Tibial nerve (tissue), 4 donors: Measurements from ENCODE around the gene C13orf46. TPM values are rescaled to one million over a fixed set of nuclear protein-coding genes. Genes with fewer than 3 reads are reported as not detected.
A peak's percentile ranks its signal among the peaks of the same experiment; 100 is the strongest.

Experiments used
- DNase-seq, 2 donors: peaks; one replicate each; pipeline ENCODE4 v3.0.0-alpha.2; 2019; ENCODE audit warnings: low spot score in 2 of 2
- H3K27ac ChIP-seq, 4 donors: fragments of 200-600 bp; sonication (generic) in 3 of 4; one replicate each; pipeline ENCODE4 v1.5.1; 2017 to 2019; ENCODE audit warnings: mild to moderate bottlenecking in 1 of 4
- H3K27me3 ChIP-seq, 2 donors: fragments of 200-600 bp; sonication (generic) in 1 of 2; one replicate each; pipeline versions ENCODE4 v1.5.1 to v1.6.0; 2017 to 2019
- H3K36me3 ChIP-seq, 3 donors: fragments of 200-600 bp; sonication (generic); one replicate each; pipeline ENCODE4 v1.5.1; 2018 to 2019
- H3K4me1 ChIP-seq, 4 donors: fragments of 200-600 bp; sonication (generic) in 3 of 4; one replicate each; pipeline ENCODE4 v1.5.1; 2017 to 2019
- H3K4me3 ChIP-seq, 4 donors: fragments of 200-600 bp; sonication (generic) in 3 of 4; one replicate each; pipeline ENCODE4 v1.5.1; 2017 to 2019; ENCODE audit warnings: mild to moderate bottlenecking in 1 of 4, moderate library complexity in 1 of 4
- H3K9me3 ChIP-seq, 4 donors: fragments of 200-600 bp; sonication (generic) in 3 of 4; one replicate each; pipeline ENCODE4 v1.5.1; 2017 to 2019
- CTCF ChIP-seq, 5 experiments: fragments of 200-600 bp in 3 of 5; fragments of 450-650 bp in 2 of 5; sonication (generic) in 3 of 5; IDR thresholded peaks; one replicate each; pipeline ENCODE4 v1.5.1; 2016 to 2019; ENCODE audit warnings: antibody characterized with exemption in 5 of 5, mild to moderate bottlenecking in 3 of 5, moderate library complexity in 2 of 5
- EP300 ChIP-seq, 2 donors: sonication (generic); formaldehyde crosslinking; IDR thresholded peaks; one replicate each; pipeline ENCODE4 v1.6.1; 2017; ENCODE audit warnings: antibody characterized with exemption in 2 of 2, mild to moderate bottlenecking in 1 of 2
- POLR2A ChIP-seq, 2 donors: fragments of 450-650 bp; IDR thresholded peaks; one replicate each; pipeline ENCODE4 v1.6.1; 2017; ENCODE audit warnings: antibody characterized with exemption in 2 of 2, mild to moderate bottlenecking in 2 of 2, moderate library complexity in 2 of 2
- WGBS, 2 donors: methylation state at CpG; one replicate each; pipeline ENCODE4 v1.1.5; 2018; 5-methylcytosine and 5-hydroxymethylcytosine counted together
- total RNA-seq, 4 donors: library from RNA; depleted of rRNA; stranded (reverse); fragments of >200 nt; gene quantifications; one replicate each; pipeline ENCODE4 v1.1.0, GENCODE V29; 2016

C13orf46 gene
- total RNA-seq, 4 donors from 2014 or later: 3.3 to 17.7 (median 4.1) TPM

- TF ChIP-seq CTCF (IDR thresholded peaks at IDR 0.05) (no peak), POLR2A (IDR thresholded peaks at IDR 0.05) (no peak), EP300 (IDR thresholded peaks at IDR 0.05) (no peak)
- H3K27me3 ChIP-seq: peaks cover 0 to 22% of the 10 kb centered on the region in 2 donors
- peaks cover 0 to 20% (median 4%) of the 10 kb centered on the region in 4 donors for H3K9me3 ChIP-seq
- no peak overlapping the region for H3K27ac ChIP-seq
- 91% methylated on average over 22 to 27 of the region's 29 CpGs for WGBS, 2 donors
- DNase-seq: no peak
- no peaks in the 10 kb centered on the region for H3K4me1 ChIP-seq
- H3K36me3 ChIP-seq: no peaks in the 10 kb centered on the region
- H3K4me3 ChIP-seq: no peak overlapping the region
These were observed 56.1 kb downstream of the C13orf46 start for GRCh38 chr13:113917594-113918371.

GRCh38 chr13:113917096-113917495 is 56.8 kb downstream of the C13orf46 start:
- TF ChIP-seq POLR2A (IDR thresholded peaks at IDR 0.05) (no peak), CTCF (IDR thresholded peaks at IDR 0.05) (no peak), EP300 (IDR thresholded peaks at IDR 0.05) (no peak)
- WGBS, 2 donors: 64 to 74% methylated on average over 14 of the region's 14 CpGs

GRCh38 chr13:113916330-113916815 is 57.5 kb downstream of the C13orf46 start:
- no peaks in the 10 kb centered on the region for H3K36me3 ChIP-seq
- H3K27me3 ChIP-seq: peaks cover 0 to 22% of the 10 kb centered on the region in 2 donors
- no peaks in the 10 kb centered on the region for H3K4me1 ChIP-seq
- TF ChIP-seq CTCF (IDR thresholded peaks at IDR 0.05): no peak
- TF ChIP-seq POLR2A (IDR thresholded peaks at IDR 0.05): no peak
- peak in 1 of 2 donors; percentile 48 for TF ChIP-seq EP300 (IDR thresholded peaks at IDR 0.05)
- H3K27ac ChIP-seq: no peak overlapping the region
- H3K9me3 ChIP-seq: peaks cover 0 to 13% (median 2%) of the 10 kb centered on the region in 4 donors
- 65 to 70% methylated on average over 2 of the region's 2 CpGs for WGBS, 2 donors
- peak in 1 of 2 donors; percentile 53 for DNase-seq
- H3K4me3 ChIP-seq: no peak overlapping the region

More at GRCh38 chr13:113917096-113917495, 56.8 kb downstream of the C13orf46 start:
- peaks cover 0 to 19% (median 4%) of the 10 kb centered on the region in 4 donors for H3K9me3 ChIP-seq
- no peaks in the 10 kb centered on the region for H3K36me3 ChIP-seq
- DNase-seq: no peak
- H3K4me3 ChIP-seq: no peak overlapping the region
- no peak overlapping the region for H3K27ac ChIP-seq
- H3K27me3 ChIP-seq: peaks cover 0 to 22% of the 10 kb centered on the region in 2 donors
- no peaks in the 10 kb centered on the region for H3K4me1 ChIP-seq

- Histone ChIP-seq H3K4me1 (no peaks in the 10 kb centered on the region), H3K27ac (no peak overlapping the region), H3K4me3 (no peak overlapping the region), H3K27me3 (peaks cover 0 to 22% of the 10 kb centered on the region in 2 donors), H3K36me3 (no peaks in the 10 kb centered on the region), H3K9me3 (peaks cover 0 to 8% (median under 1%) of the 10 kb centered on the region in 4 donors)
- TF ChIP-seq CTCF (IDR thresholded peaks at IDR 0.05): no peak
- TF ChIP-seq POLR2A (IDR thresholded peaks at IDR 0.05): no peak
- no peak for TF ChIP-seq EP300 (IDR thresholded peaks at IDR 0.05)
- 83 to 87% methylated on average over 11 of the region's 11 CpGs for WGBS, 2 donors
- DNase-seq: no peak
These were observed 58.0 kb downstream of the C13orf46 start for GRCh38 chr13:113915786-113916329.
